Cardiac septum (tissue), 1 donor: ENCODE measurements around the gene FAM20C. TPM values are rescaled to one million over a fixed set of nuclear protein-coding genes. Genes with fewer than 3 reads are reported as not detected.

Experiments
- DNase-seq: peaks from one replicate; pipeline ENCODE4 v3.0.0-alpha.2; 2020; ENCODE audit warnings: low spot score
- intact Hi-C: fragments of 100-400 bp; cut with DNase I; formaldehyde crosslinking; loops from one replicate; pipeline ENCODE4 v1.14.0; 2022
- total RNA-seq: library from RNA; stranded (reverse); fragmentation: NEBNext Ultra II Directional; extraction: Animal tissue kit (Norgen Biotek cat#: 25700); gene quantifications from one replicate; pipeline ENCODE4 v1.2.1, GENCODE V29; 2021
- donor health status: DM: no; HTN: no; CAD: no.

FAM20C gene
- total RNA-seq, 1 donor from 2014 or later: 30.2 TPM

DNA sequence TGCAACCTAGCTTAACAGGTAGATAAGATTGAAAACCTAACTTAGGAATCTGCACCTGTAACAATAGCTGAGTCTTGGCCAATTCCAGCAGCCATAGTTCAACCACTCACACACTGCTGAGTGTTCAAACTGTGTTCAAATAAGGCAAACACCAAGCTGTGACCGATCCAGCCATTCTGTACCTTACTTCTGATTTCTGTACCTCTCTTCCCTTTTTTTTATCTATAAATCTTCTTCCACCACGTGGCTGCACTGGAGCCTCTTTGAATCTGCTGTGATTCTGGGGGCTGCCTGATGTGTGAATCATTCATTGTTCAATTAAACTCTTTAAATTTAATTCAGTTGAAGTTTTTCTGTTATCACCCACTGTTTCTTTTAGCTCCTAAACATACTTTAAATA, 81.9 kb downstream of the FAM20C start:
- intact Hi-C loops: no loop called here

GRCh38 chr7:276230-276835, 84.0 kb downstream of the FAM20C start:
- intact Hi-C loops: no loop called here
- no peak for DNase-seq

More for the DNA sequence above, 81.9 kb downstream of the FAM20C start:
- no peak for DNase-seq

GRCh38 chr7:277228-277627, 84.9 kb downstream of the FAM20C start:
- intact Hi-C loops: no loop called here
- no peak for DNase-seq

GRCh38 chr7:278081-278480, 85.7 kb downstream of the FAM20C start:
- intact Hi-C loops: no loop called here
- DNase-seq: no peak

- intact Hi-C loops: loop anchor here (2.0 kb wide), 1 partner anchor 25 kb away; no protein-coding TSS in a partner anchor
- DNase-seq: no peak
Measured at GRCh38 chr7:279821-280220, 87.5 kb downstream of the FAM20C start.

DNA sequence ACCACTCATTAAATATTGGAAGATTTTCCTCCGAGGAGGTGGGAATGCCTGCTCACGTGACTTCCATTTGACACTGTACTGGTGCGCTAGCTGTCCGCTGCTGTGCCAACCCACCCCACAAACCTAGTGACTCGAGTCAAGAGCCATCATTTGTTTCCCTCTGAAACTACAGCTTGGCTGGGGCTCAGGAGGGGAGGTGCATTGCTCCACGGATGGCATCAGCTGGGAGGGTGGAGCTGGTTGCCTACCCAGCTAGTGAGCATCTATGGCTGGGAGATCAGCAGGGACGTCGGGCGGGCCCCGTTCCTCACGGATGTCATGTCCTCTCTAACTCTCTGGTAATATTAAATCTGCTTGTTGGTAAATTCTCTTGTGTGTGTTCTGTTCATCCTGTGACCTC, 88.1 kb downstream of the FAM20C start:
- intact Hi-C loops: loop anchor here (2.0 kb wide), 1 partner anchor 24 kb away; no protein-coding TSS in a partner anchor
- DNase-seq: no peak

- no peak for DNase-seq
- intact Hi-C loops: loop anchor here (2.0 kb wide), 1 partner anchor 23 kb away; no protein-coding TSS in a partner anchor
Measured at GRCh38 chr7:281637-282036, 89.3 kb downstream of the FAM20C start.

- intact Hi-C loops: no loop called here
- DNase-seq: no peak
Measured at GRCh38 chr7:282621-283020, 90.2 kb downstream of the FAM20C start.

DNA sequence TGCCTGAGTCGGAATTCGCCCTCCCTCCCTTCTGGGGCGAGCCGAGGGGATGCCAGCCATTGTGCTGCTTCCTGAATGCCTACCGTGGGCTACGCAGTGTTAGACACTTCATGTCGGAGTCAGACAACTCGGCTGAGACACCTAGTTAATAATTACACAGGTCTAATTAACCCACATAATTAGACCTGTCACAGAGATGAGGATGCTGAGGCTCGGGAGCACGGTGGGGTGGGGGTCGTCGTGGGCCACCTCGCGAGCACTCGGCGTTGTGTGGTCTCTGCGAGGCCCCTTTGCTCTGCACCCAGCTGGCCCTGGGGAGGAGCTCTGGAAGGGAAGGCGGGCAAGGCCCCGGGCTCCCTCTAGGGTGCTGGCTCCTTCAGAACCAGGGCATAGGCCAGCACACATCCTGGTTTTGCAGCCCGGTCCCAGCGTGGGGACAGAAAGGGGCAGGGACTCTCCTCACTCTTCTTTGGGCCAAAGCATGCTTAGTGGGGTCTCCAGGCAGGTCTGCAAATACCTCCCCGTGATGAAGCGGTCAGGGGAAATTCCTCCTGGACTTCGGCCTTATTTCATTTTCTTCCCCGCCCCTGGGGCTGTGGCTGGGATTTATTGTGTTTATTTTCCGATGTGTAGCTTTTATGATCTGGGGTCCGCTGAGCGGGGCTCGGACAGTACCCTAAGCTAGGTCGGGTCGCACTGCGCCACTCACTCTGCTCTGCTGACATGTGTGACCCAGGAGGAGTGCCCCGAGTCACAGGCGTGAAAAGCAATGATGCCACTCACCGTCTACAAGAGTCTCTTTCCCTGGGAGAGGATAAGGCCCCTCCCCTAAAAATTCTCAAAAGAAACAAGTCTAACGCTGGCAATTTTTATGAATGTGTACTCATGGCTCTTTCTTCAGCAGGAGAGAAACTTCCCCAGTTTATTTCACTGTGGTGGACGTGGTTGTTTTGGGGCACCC, 92.7 kb downstream of the FAM20C start:
- intact Hi-C loops: no loop called here
- DNase-seq: no peak

DNA sequence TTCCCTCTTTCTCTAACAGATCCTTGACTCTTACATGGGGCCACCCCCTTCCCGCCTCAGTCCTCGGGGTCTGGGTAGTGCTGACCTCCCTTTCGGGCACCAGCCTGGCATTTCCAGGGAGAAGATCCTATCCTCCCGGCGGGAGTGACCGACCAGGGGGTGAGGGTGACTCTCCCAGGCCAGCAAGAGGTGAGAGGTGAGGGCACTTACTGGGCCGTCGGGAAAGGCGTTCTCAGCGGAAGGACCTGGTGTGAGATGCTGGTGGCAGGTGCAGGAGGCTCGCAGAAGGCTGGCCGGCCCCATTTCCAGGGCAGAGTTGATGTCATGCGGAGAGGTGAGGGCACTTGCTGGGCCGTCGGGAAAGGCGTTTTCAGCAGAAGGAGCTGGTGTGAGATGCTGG, 93.4 kb downstream of the FAM20C start:
- peak; percentile 58 for DNase-seq
- intact Hi-C loops: no loop called here

DNA sequence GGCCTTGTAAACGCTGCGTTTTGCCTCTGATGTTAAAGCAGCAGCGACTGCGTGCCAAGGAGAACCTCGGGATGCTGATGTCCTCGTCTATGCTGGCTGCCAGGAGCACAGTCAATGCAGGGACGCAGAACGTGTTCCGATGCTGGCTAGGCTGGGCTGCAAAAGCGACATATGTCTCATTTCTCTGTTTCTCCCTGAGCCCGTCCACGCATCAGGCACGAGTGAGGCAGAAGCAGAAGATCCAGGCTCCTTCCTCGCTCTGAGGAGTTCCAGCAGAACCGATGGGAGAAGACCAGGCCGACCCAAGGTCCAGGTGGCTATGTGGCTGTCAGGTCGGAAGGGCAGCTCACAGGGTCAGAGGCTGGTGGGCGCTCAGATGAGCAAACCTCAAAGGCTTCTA, 93.9 kb downstream of the FAM20C start:
- DNase-seq: peak; percentile 38
- intact Hi-C loops: no loop called here

- intact Hi-C loops: no loop called here
- DNase-seq: no peak
Measured at GRCh38 chr7:288671-289101, 96.3 kb downstream of the FAM20C start.

GRCh38 chr7:289209-289755, 96.9 kb downstream of the FAM20C start:
- DNase-seq: no peak
- intact Hi-C loops: no loop called here

- no peak for DNase-seq
- intact Hi-C loops: no loop called here
Measured at GRCh38 chr7:289756-290553, 97.6 kb downstream of the FAM20C start, which contains the start of gene FOXL3. Gene FOXL3, plus strand, starts transcription at chr7:290170. Its CDS starts 0 bp downstream, at chr7:290170.

DNA sequence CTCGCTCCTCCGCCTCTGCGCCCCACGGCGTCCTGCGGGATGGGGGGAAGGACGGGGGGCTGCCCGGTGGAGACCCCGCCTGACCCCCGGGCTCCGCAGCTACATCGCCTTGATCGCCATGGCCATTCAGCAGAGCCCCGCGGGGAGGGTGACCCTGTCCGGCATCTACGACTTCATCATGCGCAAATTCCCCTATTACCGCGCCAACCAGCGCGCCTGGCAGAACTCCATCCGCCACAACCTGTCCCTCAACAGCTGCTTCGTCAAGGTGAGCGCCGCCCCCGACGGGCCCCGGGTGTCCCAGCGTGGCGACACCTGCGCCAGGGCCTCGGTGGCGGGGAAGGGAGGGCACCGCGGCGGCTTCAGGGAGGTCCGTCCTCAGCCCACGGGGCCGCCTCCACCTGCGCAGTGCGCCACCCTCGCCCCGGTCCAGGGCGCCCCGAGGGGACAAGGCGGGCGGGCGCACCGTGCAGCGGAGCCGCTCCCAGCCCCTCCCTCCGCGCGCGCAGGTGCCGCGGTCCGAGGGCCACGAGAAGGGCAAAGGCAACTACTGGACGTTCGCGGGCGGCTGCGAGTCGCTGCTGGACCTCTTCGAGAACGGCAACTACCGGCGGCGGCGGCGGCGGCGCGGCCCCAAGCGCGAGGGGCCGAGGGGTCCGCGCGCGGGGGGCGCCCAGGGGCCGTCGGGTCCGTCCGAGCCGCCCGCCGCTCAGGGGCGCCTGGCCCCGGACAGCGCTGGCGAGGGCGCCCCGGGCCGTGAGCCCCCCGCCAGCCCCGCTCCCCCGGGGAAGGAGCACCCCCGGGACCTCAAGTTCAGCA, 98.4 kb downstream of the FAM20C start:
- no peak for DNase-seq
- intact Hi-C loops: no loop called here

- no peak for DNase-seq
- intact Hi-C loops: no loop called here
Measured at GRCh38 chr7:291373-292092, 99.2 kb downstream of the FAM20C start.

DNA sequence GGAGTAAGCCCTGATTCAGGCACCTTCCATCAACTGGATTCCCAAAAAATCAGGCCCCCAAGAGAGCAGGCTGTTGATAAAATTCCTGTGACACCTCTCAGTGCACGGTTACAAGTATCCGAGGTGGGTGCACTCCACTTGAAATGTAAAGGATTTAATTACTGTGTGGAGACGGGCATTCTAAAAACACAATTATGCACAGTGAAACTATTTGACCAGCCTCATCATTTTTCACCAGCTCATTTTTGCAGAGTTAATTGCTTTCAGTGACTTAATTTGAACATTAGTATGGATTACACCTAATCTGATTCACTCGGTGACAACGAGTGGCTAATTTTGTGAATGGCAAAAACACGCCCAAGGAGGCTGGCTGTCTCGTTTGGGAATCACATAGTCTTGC, 99.9 kb downstream of the FAM20C start:
- intact Hi-C loops: no loop called here
- DNase-seq: no peak

- DNase-seq: peak; percentile 70
- intact Hi-C loops: no loop called here
Measured at GRCh38 chr7:292826-293225, 100.5 kb downstream of the FAM20C start.
